Activated CD8-positive, alpha-beta T cell treated with anti-CD3 and anti-CD28 coated beads for 36 hours (primary cell): ENCODE results near the gene DAZAP1. TPM values are rescaled to one million over a fixed set of nuclear protein-coding genes. Genes with fewer than 3 reads are reported as not detected.

Experiments used
- ATAC-seq: fragments of 200-7000 bp; cut with Tn5 transposase; one replicate; pipeline ENCODE4 v1.10.0; 2021; ENCODE audit warnings: mild to moderate bottlenecking, moderate library complexity
- CTCF ChIA-PET: fragments of 350-600 bp; sonication (Branson Sonifier 250); formaldehyde crosslinking; loops from one replicate; lab custom pipeline; 2021; ENCODE audit warnings: antibody characterized with exemption; lab: Charles Lee
- POLR2A ChIA-PET: fragments of 350-600 bp; sonication (Branson Sonifier 250); formaldehyde crosslinking; loops from one replicate; lab custom pipeline; 2021; ENCODE audit warnings: antibody characterized with exemption; lab: Charles Lee
- DNase-seq: peaks from one replicate; pipeline ENCODE4 v3.0.0-alpha.2; 2020
- H3K27ac Mint-ChIP-seq: one replicate; pipeline ENCODE4 v1.8.0; 2021; ENCODE audit warnings: mild to moderate bottlenecking, mixed read lengths
- H3K27me3 Mint-ChIP-seq: one replicate; pipeline ENCODE4 v1.8.0; 2021; ENCODE audit warnings: mixed read lengths
- H3K36me3 Mint-ChIP-seq: one replicate; pipeline ENCODE4 v1.8.0; 2021; ENCODE audit warnings: low read depth, mixed read lengths
- H3K4me1 Mint-ChIP-seq: one replicate; pipeline ENCODE4 v1.8.0; 2021; ENCODE audit warnings: low read depth, mixed read lengths
- H3K4me3 Mint-ChIP-seq: one replicate; pipeline ENCODE4 v1.8.0; 2021; ENCODE audit warnings: mild to moderate bottlenecking, moderate library complexity, mixed read lengths
- H3K9me3 Mint-ChIP-seq: one replicate; pipeline ENCODE4 v1.8.0; 2021; ENCODE audit warnings: mixed read lengths
- intact Hi-C: fragments of 100-400 bp; cut with micrococcal nuclease; formaldehyde crosslinking; loops from one replicate; pipeline ENCODE4 v1.10.0; 2022
- total RNA-seq, 2 experiments: library from RNA; stranded (reverse); gene quantifications; one replicate each; pipeline ENCODE4 v1.2.3, GENCODE V29; 2021
- TF ChIP-seq, protein P1 (sequence below): fragments of 200-600 bp; IDR thresholded peaks from one replicate; pipeline ENCODE4 v1.8.0; 2022; ENCODE audit warnings: antibody characterized with exemption, mild to moderate bottlenecking

Gene DAZAP1
- total RNA-seq, 2 experiments from 2014 or later, result 263 to 283 TPM

GRCh38 chr19:1397838-1398237 is 9.5 kb upstream of the DAZAP1 start:
- ATAC-seq, result no peak
- POLR2A ChIA-PET, result no interaction called here
- Mint-ChIP-seq H3K4me3 (no peak overlapping the region), H3K36me3 (no peaks in the 10 kb centered on the region), H3K27me3 (peaks cover 4% of the 10 kb centered on the region), H3K4me1 (peaks cover 20% of the 10 kb centered on the region), H3K27ac (no peak overlapping the region), H3K9me3 (no peaks in the 10 kb centered on the region)
- intact Hi-C loops, result no loop called here
- TF ChIP-seq, protein P1, sequence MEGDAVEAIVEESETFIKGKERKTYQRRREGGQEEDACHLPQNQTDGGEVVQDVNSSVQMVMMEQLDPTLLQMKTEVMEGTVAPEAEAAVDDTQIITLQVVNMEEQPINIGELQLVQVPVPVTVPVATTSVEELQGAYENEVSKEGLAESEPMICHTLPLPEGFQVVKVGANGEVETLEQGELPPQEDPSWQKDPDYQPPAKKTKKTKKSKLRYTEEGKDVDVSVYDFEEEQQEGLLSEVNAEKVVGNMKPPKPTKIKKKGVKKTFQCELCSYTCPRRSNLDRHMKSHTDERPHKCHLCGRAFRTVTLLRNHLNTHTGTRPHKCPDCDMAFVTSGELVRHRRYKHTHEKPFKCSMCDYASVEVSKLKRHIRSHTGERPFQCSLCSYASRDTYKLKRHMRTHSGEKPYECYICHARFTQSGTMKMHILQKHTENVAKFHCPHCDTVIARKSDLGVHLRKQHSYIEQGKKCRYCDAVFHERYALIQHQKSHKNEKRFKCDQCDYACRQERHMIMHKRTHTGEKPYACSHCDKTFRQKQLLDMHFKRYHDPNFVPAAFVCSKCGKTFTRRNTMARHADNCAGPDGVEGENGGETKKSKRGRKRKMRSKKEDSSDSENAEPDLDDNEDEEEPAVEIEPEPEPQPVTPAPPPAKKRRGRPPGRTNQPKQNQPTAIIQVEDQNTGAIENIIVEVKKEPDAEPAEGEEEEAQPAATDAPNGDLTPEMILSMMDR, result no peak
- no peak for DNase-seq
- CTCF ChIA-PET, result no interaction called here

GRCh38 chr19:1399079-1399478 is 8.3 kb upstream of the DAZAP1 start:
- Mint-ChIP-seq H3K4me3 (no peak overlapping the region), H3K36me3 (no peaks in the 10 kb centered on the region), H3K9me3 (no peaks in the 10 kb centered on the region), H3K4me1 (peaks cover 20% of the 10 kb centered on the region), H3K27me3 (peaks cover 5% of the 10 kb centered on the region), H3K27ac (no peak overlapping the region)
- ChIA-PET POLR2A (no interaction called here), CTCF (no interaction called here)
- intact Hi-C loops, result no loop called here
- TF ChIP-seq, protein P1, result no peak
- no peak for DNase-seq
- ATAC-seq, result no peak

- Mint-ChIP-seq H3K27me3 (peaks cover 5% of the 10 kb centered on the region), H3K9me3 (no peaks in the 10 kb centered on the region), H3K4me1 (peaks cover 20% of the 10 kb centered on the region), H3K27ac (no peak overlapping the region), H3K36me3 (no peaks in the 10 kb centered on the region), H3K4me3 (no peak overlapping the region)
- ChIA-PET POLR2A (no interaction called here), CTCF (no interaction called here)
- ATAC-seq, result no peak
- TF ChIP-seq, protein P1, result no peak
- intact Hi-C loops, result loop anchor here (2.0 kb wide), 1 partner anchor 15 kb away; no protein-coding TSS in a partner anchor
- DNase-seq, result no peak
Observed at GRCh38 chr19:1399745-1400144, 7.6 kb upstream of the DAZAP1 start.

DNA sequence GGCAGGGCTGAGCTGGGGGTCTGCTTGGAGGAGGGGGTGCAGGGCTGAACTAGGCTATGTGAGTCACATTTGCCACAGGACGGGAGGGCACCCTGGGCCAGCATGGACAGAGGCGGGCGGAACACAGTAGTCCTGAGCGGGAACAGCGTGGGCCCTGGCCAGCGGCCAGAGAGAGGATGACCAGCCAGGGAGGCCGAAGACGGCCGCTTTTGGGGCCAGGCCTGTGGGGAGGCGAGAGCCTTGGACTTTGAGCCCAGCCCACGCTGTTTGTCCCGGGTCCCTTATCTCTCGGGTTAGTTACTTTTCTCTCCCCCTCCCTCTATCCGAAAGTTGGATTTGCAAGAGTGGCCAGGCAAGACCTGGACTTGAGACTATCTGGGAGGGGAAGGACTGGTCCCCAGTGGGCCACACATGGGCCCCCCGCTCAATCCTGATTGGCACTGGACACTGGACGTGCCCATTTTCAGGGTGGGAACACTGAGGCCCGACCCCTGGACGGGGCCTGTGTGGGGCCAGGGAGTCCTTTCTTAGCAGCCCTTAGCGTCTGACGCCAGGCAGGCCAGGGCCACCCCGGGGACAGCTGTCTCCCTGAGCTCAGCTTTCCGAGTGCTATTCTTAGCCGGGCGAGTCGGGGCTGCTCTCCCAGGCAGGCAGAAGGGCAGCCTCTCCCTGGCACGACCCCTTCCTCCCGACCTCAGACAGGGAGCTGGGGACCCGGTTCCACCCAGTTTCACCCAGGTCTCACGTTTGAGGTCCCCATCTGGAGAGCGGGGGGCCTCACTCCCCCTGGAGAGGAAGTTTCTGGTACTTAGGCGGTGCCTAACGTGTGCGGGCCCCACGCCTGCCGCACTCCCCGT is 6.9 kb upstream of the DAZAP1 start:
- Mint-ChIP-seq H3K9me3 (no peaks in the 10 kb centered on the region), H3K36me3 (no peaks in the 10 kb centered on the region), H3K27ac (no peak overlapping the region), H3K27me3 (peaks cover 5% of the 10 kb centered on the region), H3K4me3 (peak overlapping the region; percentile 72), H3K4me1 (peaks cover 20% of the 10 kb centered on the region)
- TF ChIP-seq, protein P1, result no peak
- intact Hi-C loops, result loop anchor here (2.0 kb wide), 1 partner anchor 16 kb away; no protein-coding TSS in a partner anchor
- POLR2A ChIA-PET, result no interaction called here
- DNase-seq, result no peak
- CTCF ChIA-PET, result no interaction called here
- peak; percentile 21 for ATAC-seq
